HUES48 (cell line): Measurements from ENCODE around the gene ACSBG1.
A peak's percentile ranks its signal among the peaks of the same experiment; 100 is the strongest.

Experiments
- H3K27ac ChIP-seq: one replicate; pipeline ENCODE4 v1.7.0; 2013; ENCODE audit warnings: low read depth, low read length, inconsistent platforms
- H3K27me3 ChIP-seq: 2 replicates; pipeline ENCODE4 v1.6.1; 2013; ENCODE audit warnings: mild to moderate bottlenecking, low read length; ENCODE audit not compliant: control insufficient read depth, insufficient read depth
- H3K36me3 ChIP-seq: 2 replicates; pipeline ENCODE4 v1.6.1; 2013; ENCODE audit warnings: low read length; ENCODE audit not compliant: control insufficient read depth, insufficient read depth
- H3K4me1 ChIP-seq: 2 replicates; pipeline ENCODE4 v1.6.1; 2013; ENCODE audit warnings: mild to moderate bottlenecking, low read length; ENCODE audit not compliant: control insufficient read depth, insufficient read depth
- H3K4me3 ChIP-seq: 2 replicates; pipeline ENCODE4 v1.5.1; 2013; ENCODE audit warnings: mild to moderate bottlenecking, low read depth, low read length
- H3K9ac ChIP-seq: 2 replicates; pipeline ENCODE4 v1.6.1; 2013; ENCODE audit warnings: mild to moderate bottlenecking, low read depth, low read length, moderate library complexity
- H3K9me3 ChIP-seq: 2 replicates; pipeline ENCODE4 v1.6.1; 2013; ENCODE audit warnings: low read length; ENCODE audit not compliant: control insufficient read depth, insufficient read depth

Gene ACSBG1

GRCh38 chr15:78220713-78221112 lies 13.7 kb downstream of the ACSBG1 start:
- Histone ChIP-seq H3K9me3 (no peaks in the 10 kb centered on the region), H3K27me3 (no peaks in the 10 kb centered on the region), H3K9ac (no peak overlapping the region), H3K4me3 (no peak overlapping the region), H3K27ac (no peak overlapping the region), H3K36me3 (no peaks in the 10 kb centered on the region), H3K4me1 (no peaks in the 10 kb centered on the region)

GRCh38 chr15:78216276-78217104 lies 17.9 kb downstream of the ACSBG1 start:
- Histone ChIP-seq H3K27ac (no peak overlapping the region), H3K4me1 (no peaks in the 10 kb centered on the region), H3K36me3 (no peaks in the 10 kb centered on the region), H3K9ac (no peak overlapping the region), H3K4me3 (no peak overlapping the region), H3K27me3 (no peaks in the 10 kb centered on the region), H3K9me3 (no peaks in the 10 kb centered on the region)

- no peaks in the 10 kb centered on the region for H3K36me3 ChIP-seq
- H3K4me3 ChIP-seq: no peak overlapping the region
- no peaks in the 10 kb centered on the region for H3K27me3 ChIP-seq
- H3K9me3 ChIP-seq: no peaks in the 10 kb centered on the region
- no peak overlapping the region for H3K27ac ChIP-seq
- H3K9ac ChIP-seq: no peak overlapping the region
- no peaks in the 10 kb centered on the region for H3K4me1 ChIP-seq
Measured at GRCh38 chr15:78213956-78214355, 20.4 kb downstream of the ACSBG1 start.

DNA sequence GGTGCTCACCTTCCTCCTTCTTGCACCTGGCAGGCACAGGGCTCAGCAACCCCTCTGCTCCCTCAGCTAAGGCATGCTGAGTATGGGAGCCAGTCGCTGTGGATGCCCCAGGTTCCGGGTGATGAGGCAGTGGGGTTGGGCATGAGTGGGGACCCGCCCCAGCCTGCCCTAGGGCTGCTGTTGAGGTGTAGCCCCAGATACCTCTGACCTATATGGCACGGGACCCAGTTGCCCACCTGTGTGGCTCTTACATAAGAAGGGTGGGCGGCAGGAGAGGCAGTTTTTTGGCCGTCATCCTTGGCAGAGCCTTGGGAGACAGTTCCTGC lies 21.0 kb downstream of the ACSBG1 start:
- Histone ChIP-seq H3K9ac (no peak overlapping the region), H3K36me3 (no peaks in the 10 kb centered on the region), H3K27me3 (no peaks in the 10 kb centered on the region), H3K4me3 (no peak overlapping the region), H3K9me3 (no peaks in the 10 kb centered on the region), H3K27ac (no peak overlapping the region), H3K4me1 (no peaks in the 10 kb centered on the region)

DNA sequence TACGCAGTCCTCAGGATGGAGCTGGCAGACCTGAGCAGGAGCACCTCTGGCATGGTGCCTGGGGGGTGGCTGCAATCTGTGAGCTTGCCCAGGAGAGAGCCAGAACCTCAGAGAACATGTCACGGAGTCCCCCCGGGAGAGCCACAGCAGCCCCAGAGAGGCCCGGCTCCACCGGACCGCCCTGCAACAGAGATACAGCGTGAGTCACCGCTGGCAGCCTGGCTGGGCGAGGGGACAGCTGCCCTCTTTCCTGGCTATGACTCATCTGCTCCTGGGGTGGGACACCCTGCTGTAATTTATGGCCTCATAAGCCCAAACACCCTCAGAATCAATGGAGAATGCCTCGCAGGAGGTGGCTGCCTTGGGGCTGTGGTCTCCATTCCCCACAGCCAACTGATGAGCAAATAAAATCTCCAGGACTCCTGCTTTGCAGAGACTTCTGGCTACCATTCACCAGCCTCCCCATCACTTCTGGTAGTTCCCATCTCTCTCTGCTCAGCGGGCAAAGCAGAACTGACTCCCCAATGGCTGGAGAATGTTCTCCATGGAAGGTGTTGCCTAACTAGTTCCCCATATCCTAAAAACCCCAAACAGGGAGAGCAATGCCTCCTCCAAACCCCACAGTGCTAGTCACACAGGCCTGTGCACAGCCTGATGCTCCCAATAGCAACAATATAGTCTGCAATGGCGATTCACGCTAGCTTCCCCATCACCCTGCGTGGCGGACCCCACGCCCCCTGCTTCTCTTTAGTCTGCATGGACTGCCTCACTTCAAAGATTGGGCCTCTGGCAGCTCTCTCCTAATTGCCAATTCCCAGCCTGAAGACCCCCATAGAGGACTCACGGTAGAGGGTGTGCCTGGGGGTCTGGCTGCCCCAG lies 21.6 kb downstream of the ACSBG1 start:
- Histone ChIP-seq H3K27ac (peak overlapping the region; percentile 38), H3K4me1 (no peaks in the 10 kb centered on the region), H3K9me3 (no peaks in the 10 kb centered on the region), H3K27me3 (no peaks in the 10 kb centered on the region), H3K4me3 (no peak overlapping the region), H3K36me3 (no peaks in the 10 kb centered on the region), H3K9ac (no peak overlapping the region)

DNA sequence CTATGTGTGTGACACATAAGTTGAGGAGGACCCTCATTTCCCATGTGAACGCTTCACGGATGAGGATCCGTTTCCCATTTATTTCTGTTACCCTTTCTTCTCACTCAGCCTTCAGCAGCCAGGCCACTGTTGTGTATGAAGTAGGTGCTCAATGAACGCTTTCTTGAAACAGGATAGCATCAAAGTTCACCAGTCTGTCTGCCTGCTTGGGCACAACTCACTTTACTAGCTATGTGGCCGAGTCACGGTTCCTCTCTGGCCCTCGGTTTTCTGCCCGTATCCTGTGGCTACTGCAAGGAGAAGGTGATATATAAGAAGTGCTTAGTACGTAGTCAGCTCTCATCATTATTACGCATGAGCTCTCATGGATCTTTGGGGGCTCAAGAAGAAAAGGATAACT lies 22.4 kb downstream of the ACSBG1 start:
- Histone ChIP-seq H3K9ac (no peak overlapping the region), H3K4me1 (no peaks in the 10 kb centered on the region), H3K36me3 (no peaks in the 10 kb centered on the region), H3K9me3 (no peaks in the 10 kb centered on the region), H3K4me3 (no peak overlapping the region), H3K27me3 (no peaks in the 10 kb centered on the region), H3K27ac (no peak overlapping the region)

DNA sequence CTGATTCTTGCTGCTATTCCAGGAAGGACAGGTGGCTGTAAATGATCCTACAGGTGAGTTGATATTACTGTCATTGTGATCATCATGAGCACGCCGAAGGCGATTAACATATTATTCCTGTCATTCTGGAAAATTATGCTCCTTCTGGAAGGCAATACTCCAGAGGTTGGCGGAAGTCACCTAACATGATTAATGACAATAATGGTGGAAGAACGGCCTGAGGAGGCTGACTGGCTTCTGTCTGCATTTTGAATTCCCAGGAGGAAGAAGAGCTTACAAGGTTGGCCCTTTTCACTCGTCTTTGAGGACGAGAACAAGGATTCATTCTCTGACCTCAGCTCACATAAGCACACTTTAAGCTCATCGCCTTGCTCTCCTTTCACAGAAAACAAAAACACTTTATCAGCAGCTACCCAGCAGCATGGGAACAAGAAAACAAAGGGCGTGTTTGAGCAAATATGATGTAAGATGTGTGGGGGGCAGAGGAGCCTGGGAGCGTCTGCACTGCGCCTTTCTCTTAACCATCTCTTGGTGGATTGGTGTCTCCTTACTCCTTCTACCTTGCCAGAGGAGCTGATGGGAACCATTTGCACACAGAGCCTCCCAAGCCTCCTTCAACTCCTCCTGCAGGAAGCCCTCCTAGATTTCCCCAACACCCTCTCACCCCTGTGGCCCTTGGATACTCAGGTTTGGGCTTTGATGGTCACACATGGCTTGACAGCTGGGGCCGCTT lies 23.0 kb downstream of the ACSBG1 start:
- no peak overlapping the region for H3K9ac ChIP-seq
- H3K4me1 ChIP-seq: no peaks in the 10 kb centered on the region; the same call in 1 of the 2 replicates
- H3K27me3 ChIP-seq: no peaks in the 10 kb centered on the region
- H3K9me3 ChIP-seq: no peaks in the 10 kb centered on the region
- no peaks in the 10 kb centered on the region for H3K36me3 ChIP-seq
- no peak overlapping the region for H3K4me3 ChIP-seq
- peak overlapping the region; percentile 37 for H3K27ac ChIP-seq

- H3K27me3 ChIP-seq: no peaks in the 10 kb centered on the region
- no peaks in the 10 kb centered on the region; the same call in 1 of the 2 replicates for H3K4me1 ChIP-seq
- no peaks in the 10 kb centered on the region for H3K9me3 ChIP-seq
- no peak overlapping the region for H3K4me3 ChIP-seq
- H3K36me3 ChIP-seq: no peaks in the 10 kb centered on the region
- no peak overlapping the region for H3K9ac ChIP-seq
- H3K27ac ChIP-seq: no peak overlapping the region
Measured at GRCh38 chr15:78210349-78210717, 24.0 kb downstream of the ACSBG1 start.

GRCh38 chr15:78209646-78210348 lies 24.6 kb downstream of the ACSBG1 start:
- H3K36me3 ChIP-seq: no peaks in the 10 kb centered on the region
- H3K9ac ChIP-seq: no peak overlapping the region
- no peaks in the 10 kb centered on the region for H3K9me3 ChIP-seq
- no peak overlapping the region for H3K27ac ChIP-seq
- H3K4me3 ChIP-seq: no peak overlapping the region
- H3K27me3 ChIP-seq: no peaks in the 10 kb centered on the region
- H3K4me1 ChIP-seq: no peaks in the 10 kb centered on the region; the same call in 1 of the 2 replicates

DNA sequence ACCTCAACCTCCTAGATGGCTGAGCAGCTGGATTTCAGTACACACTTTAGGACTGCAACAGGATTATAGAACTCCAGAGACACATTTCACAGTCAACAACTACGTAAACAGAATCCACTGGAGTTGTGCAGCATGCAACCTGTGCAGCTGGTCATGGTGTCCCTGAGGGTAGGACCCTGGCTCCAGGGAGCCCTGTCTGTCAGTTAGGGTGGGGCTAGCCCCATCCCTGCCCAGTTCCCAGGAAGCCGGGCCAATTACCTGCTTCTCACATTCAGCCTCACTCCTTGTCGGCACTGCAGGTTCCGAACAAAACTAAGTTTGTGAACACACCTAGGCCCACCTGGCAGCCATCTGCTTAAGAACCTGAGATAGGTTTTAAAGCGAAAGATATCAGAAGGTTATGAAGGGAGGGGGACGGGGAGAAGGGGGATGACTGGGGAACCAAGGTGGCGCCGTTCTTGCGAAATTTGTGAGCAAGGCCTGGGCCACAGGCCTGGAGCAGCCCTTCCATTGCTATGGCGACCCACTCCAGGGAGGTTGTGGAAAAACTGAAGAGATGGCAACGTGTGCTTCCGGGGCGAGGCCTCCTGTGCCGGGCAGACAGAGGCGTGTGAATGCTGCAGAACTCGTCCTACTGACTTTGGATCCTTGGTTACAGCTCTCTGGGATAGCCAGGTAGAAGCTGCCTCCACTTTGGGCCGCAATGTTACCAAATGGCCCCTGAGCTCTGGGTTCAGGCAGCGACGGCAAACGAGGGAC lies 25.3 kb downstream of the ACSBG1 start:
- Histone ChIP-seq H3K27me3 (no peaks in the 10 kb centered on the region), H3K4me1 (no peaks in the 10 kb centered on the region; the same call in 1 of the 2 replicates), H3K9me3 (no peaks in the 10 kb centered on the region), H3K4me3 (no peak overlapping the region), H3K9ac (no peak overlapping the region), H3K36me3 (no peaks in the 10 kb centered on the region), H3K27ac (no peak overlapping the region)
